Esophagus muscularis mucosa (tissue), 4 donors: ENCODE measurements around the gene CFAP126. TPM values are rescaled to one million over a fixed set of nuclear protein-coding genes. Genes with fewer than 3 reads are reported as not detected.
"Not testable (repeated sequence)": the region's sequence is repeated elsewhere in the genome, so short reads cannot be mapped to it uniquely, and the experiment has no call there.

ENCODE experiments used
- DNase-seq: peaks from one replicate; pipeline ENCODE4 v3.0.0-alpha.2; 2017; ENCODE audit errors: extremely low spot score
- H3K27ac ChIP-seq, 4 donors: fragments of 200-600 bp; sonication (generic); replicated peaks in 1 of 4; 1 replicate in 3 of 4; 2 replicates in 1 of 4; pipeline ENCODE4 v1.5.1; 2016 to 2019; ENCODE audit warnings: mild to moderate bottlenecking in 1 of 4
- H3K27me3 ChIP-seq, 4 donors: fragments of 200-600 bp; sonication (generic); one replicate each; pipeline versions ENCODE4 v1.5.1 to v1.6.0; 2016 to 2019
- H3K36me3 ChIP-seq, 4 donors: fragments of 200-600 bp; sonication (generic); one replicate each; pipeline ENCODE4 v1.5.1; 2016 to 2019
- H3K4me1 ChIP-seq, 4 donors: fragments of 200-600 bp; sonication (generic); one replicate each; pipeline ENCODE4 v1.5.1; 2016 to 2019
- H3K4me3 ChIP-seq, 4 donors: fragments of 200-600 bp; sonication (generic); 1 replicate in 2 of 4; 2 replicates in 2 of 4; pipeline ENCODE4 v1.5.1; 2016 to 2019; ENCODE audit warnings: mild to moderate bottlenecking in 4 of 4, moderate library complexity in 1 of 4
- H3K9me3 ChIP-seq, 4 donors: fragments of 200-600 bp; sonication (generic); 1 replicate in 3 of 4; 2 replicates in 1 of 4; pipeline ENCODE4 v1.5.1; 2016 to 2019
- EP300 ChIP-seq: sonication (generic); formaldehyde crosslinking; IDR thresholded peaks from one replicate; pipeline ENCODE4 v1.6.1; 2017; ENCODE audit warnings: antibody characterized with exemption
- POLR2A ChIP-seq: fragments of 450-650 bp; IDR thresholded peaks from one replicate; pipeline ENCODE4 v1.6.1; 2017; ENCODE audit warnings: antibody characterized with exemption, moderate library complexity, mild to moderate bottlenecking, low read depth
- POLR2AphosphoS5 ChIP-seq, 2 donors: sonication (generic); formaldehyde crosslinking; IDR thresholded peaks; one replicate each; pipeline ENCODE4 v1.6.1; 2017; ENCODE audit warnings: antibody characterized with exemption in 2 of 2
- WGBS: methylation state at CpG from one replicate; pipeline ENCODE4 v1.1.5; 2018; 5-methylcytosine and 5-hydroxymethylcytosine counted together
- intact Hi-C: fragments of 100-400 bp; cut with DNase I; formaldehyde crosslinking; loops from one replicate; pipeline ENCODE4 v1.15.1; 2023
- total RNA-seq, 4 donors: library from RNA; depleted of rRNA; stranded (reverse); fragments of >200 nt; gene quantifications; one replicate each; pipeline versions ENCODE4 v1.1.0 to v1.2.1, GENCODE V29; 2016
- TF ChIP-seq, protein P1 (sequence below), 3 experiments: fragments of 200-600 bp in 2 of 3; fragments of 450-650 bp in 1 of 3; sonication (generic) in 2 of 3; IDR thresholded peaks; one replicate each; pipeline ENCODE4 v1.5.1; 2017 to 2019; ENCODE audit warnings: antibody characterized with exemption in 3 of 3, mild to moderate bottlenecking in 2 of 3, moderate library complexity in 1 of 3

CFAP126 gene
- not detected for total RNA-seq

DNA sequence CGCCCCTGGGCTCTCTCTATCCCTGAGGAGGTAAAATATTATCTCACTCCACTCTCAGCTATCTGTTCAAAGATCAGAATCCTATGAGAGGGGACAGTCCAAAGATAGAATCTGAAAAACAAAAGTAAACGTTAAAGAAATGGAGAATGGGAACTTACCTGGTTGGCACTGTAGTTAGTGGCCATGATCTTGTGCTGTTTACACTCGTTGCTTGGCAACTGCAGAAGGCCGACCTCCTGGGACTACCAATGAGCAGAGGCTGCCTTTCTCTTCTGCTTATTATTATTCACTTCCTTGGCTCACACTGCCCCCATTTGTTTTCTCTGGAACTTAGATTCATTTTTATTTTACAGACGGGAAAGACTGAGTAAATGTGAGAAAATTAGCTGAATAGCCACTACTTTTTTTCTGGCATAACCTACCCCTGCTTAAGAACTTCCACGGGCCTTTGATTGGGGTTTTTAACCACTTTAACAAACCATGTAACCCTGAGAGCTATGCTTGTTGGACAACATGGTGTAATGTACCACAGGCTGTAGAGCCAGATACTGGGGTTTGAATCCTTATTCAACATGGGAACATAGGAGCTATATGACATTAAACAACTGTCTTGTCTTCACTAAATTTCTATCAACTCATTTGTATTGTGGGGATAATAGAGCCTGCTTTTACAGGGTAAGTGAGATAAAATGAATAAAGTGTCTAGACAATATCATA, at the start of gene CFAP126:
Gene CFAP126 (minus strand): TSS at position 193 of the 717 bp plus-strand sequence. CDS start 8 bp downstream, at position 185.
- intact Hi-C loops: loop anchor here (5.0 kb wide), 1 partner anchor 41 kb away; no protein-coding TSS in a partner anchor
- Histone ChIP-seq H3K9me3 (no peaks in the 10 kb centered on the region), H3K27ac (peak within 1 kb of the TSS; percentile 5 to 64 (median 50)), H3K27me3 (no peaks in the 10 kb centered on the region), H3K4me3 (no peak within 1 kb of the TSS), H3K4me1 (peaks cover 5 to 9% (median 9%) of the 10 kb centered on the region in 4 donors), H3K36me3 (peaks cover 0 to 39% (median 30%) of the 10 kb centered on the region in 4 donors)
- 24% methylated on average over 6 of the region's 6 CpGs for WGBS
- DNase-seq: no peak
- no peak for TF ChIP-seq EP300
- TF ChIP-seq, protein P1, sequence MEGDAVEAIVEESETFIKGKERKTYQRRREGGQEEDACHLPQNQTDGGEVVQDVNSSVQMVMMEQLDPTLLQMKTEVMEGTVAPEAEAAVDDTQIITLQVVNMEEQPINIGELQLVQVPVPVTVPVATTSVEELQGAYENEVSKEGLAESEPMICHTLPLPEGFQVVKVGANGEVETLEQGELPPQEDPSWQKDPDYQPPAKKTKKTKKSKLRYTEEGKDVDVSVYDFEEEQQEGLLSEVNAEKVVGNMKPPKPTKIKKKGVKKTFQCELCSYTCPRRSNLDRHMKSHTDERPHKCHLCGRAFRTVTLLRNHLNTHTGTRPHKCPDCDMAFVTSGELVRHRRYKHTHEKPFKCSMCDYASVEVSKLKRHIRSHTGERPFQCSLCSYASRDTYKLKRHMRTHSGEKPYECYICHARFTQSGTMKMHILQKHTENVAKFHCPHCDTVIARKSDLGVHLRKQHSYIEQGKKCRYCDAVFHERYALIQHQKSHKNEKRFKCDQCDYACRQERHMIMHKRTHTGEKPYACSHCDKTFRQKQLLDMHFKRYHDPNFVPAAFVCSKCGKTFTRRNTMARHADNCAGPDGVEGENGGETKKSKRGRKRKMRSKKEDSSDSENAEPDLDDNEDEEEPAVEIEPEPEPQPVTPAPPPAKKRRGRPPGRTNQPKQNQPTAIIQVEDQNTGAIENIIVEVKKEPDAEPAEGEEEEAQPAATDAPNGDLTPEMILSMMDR (IDR thresholded peaks at IDR 0.05): peak; percentile 19 to 33 (median 27)
- TF ChIP-seq POLR2AphosphoS5 (IDR thresholded peaks at IDR 0.05): peak in 1 of 2 donors; percentile 32
- no peak for TF ChIP-seq POLR2A

DNA sequence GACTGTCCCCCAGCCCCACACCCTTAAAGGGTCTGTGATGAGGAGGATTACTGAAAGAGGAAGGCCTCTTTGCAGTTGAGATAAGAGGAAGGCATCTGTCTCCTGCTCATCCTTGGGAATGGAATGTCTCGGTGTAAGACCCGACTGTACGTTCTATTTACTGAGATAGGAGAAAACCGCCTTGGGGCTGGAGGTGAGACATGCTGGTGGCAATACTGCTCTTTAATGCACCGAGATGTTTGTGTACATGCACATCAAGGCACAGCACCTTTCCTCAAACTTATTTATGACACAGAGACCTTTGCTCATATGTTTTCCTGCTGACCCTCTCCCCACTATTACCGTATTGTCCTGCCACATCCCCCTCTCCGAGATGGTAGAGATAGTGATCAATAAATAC, 45.4 kb upstream of the CFAP126 start:
- intact Hi-C loops: not testable (repeated sequence)
- 94% methylated on average over 7 of the region's 7 CpGs for WGBS

GRCh38 chr1:161410636-161410970, 42.9 kb upstream of the CFAP126 start:
- H3K27ac ChIP-seq, H3K9me3 ChIP-seq, H3K36me3 ChIP-seq, H3K4me3 ChIP-seq, H3K27me3 ChIP-seq, intact Hi-C loops, DNase-seq: not testable (repeated sequence)
- 85% methylated on average over 4 of the region's 4 CpGs for WGBS
- H3K4me1 ChIP-seq: peaks cover 0 to 13% (median 0%) of the 10 kb centered on the region in 4 donors

More for the DNA sequence above, 45.4 kb upstream of the CFAP126 start:
- not testable (repeated sequence) for DNase-seq, H3K4me3 ChIP-seq, H3K9me3 ChIP-seq, H3K27me3 ChIP-seq, H3K36me3 ChIP-seq, H3K27ac ChIP-seq
- peaks cover 0 to 12% (median 0%) of the 10 kb centered on the region in 4 donors for H3K4me1 ChIP-seq

DNA sequence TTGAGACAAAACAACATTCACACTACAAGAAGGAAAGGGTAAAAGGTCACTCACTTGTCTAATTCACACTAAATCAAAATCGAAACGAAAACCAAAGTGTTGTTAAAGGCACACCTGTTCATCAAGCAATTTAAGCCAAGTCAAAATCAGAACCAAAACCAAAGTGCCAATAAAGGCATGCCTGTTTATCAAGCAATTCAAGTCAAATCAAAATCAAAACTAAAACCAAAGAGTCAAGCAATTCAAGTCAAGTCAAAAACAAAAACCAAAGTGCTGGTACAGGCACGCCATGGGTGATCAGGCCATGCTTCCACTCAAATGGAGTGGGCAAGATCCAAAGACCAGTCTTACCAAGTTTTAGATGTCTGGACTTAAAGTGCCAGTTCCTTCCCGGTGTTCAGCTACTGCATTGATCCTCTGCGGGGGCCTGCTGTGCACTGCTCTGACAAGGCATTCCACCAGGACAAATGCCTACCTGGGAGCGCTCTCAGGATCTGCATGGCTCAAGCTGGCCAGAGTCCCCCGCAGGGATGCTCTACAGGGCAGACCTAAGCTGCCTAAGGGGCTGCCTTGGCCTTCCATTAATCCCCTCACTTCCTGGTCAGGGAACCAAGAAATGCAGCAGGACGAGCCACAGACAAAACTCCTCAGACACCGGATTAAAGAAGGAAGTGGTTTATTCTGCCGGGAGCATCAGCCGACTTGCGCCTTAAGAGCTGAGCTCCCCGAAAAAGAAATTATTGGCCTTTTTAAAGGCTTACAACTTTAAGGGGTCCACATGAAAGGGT, 42.4 kb upstream of the CFAP126 start:
- H3K9me3 ChIP-seq, H3K27ac ChIP-seq, H3K36me3 ChIP-seq, DNase-seq, H3K27me3 ChIP-seq, H3K4me3 ChIP-seq, intact Hi-C loops: not testable (repeated sequence)
- 82% methylated on average over 11 of the region's 13 CpGs for WGBS
- H3K4me1 ChIP-seq: peaks cover 0 to 13% (median 0%) of the 10 kb centered on the region in 4 donors

DNA sequence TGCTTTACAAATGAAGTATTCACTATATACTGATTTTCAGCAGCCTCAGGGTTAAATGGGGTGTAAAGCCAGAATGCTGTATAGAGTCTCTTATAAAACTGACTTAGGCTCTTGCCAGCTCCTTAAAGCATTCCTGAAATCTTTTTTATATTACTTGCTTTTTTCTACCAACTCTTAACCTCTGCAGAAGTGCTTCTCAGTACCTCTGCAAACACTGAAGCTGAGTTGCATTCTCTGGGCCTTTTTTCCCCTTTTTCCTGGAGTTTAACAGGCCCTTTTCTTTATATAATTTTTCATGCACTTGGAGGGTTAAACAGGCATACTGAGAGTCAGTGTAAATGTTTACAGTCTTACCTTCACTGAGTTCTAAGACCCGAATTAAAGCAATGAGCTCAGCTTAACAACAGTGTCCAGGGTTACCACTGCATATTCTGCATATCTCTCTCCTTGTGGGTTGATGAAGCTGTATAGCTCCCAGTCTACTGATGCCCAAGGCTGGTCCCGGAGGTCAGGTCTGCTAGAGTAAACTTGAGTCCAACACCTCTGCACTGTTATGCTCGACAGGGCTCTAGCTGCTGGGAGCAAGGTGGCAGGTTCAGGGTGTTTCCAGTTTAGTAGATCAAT, 40.9 kb upstream of the CFAP126 start:
- DNase-seq: no peak
- Histone ChIP-seq H3K4me1 (peaks cover 0 to 13% (median 0%) of the 10 kb centered on the region in 4 donors), H3K27ac (no peak overlapping the region), H3K36me3 (peaks cover 0 to 5% (median 0%) of the 10 kb centered on the region in 4 donors), H3K27me3 (peaks cover 0 to 6% (median 0%) of the 10 kb centered on the region in 4 donors), H3K4me3 (no peak overlapping the region), H3K9me3 (no peaks in the 10 kb centered on the region)
- intact Hi-C loops: no loop called here
- 55% methylated on average over 3 of the region's 3 CpGs for WGBS
- no peak for TF ChIP-seq POLR2A
- TF ChIP-seq EP300: no peak
- TF ChIP-seq, protein P1 (IDR thresholded peaks at IDR 0.05): no peak
- no peak for TF ChIP-seq POLR2AphosphoS5 (IDR thresholded peaks at IDR 0.05)

DNA sequence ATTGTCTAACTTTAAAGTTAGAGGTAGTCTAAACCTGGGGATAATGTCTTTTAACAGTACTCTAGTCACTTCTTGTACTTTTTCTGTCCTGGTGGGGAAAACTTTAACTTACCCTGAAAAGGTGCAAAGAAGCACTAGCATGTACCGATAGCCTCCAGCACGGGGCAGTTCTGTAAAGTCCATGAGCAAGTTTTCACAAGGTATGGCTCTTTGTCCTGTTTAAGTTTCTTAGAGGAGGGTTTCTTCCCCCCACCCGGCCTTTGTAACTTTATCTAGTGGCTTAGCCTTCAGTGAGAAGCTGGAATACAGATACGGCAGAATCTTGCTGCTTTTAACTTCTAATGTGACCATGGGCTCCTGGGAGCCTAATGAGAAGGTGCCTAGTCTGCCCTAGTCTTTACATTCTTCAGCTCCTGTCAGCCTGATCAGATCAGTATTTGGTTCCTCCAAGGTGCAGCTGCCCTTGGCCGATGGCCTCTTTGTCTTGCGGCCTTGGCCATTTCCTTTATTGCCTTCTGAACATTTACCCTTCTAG, 39.8 kb upstream of the CFAP126 start:
- WGBS: 88% methylated on average over 6 of the region's 6 CpGs
- TF ChIP-seq POLR2AphosphoS5 (IDR thresholded peaks at IDR 0.05) (no peak), POLR2A (no peak), EP300 (no peak)
- TF ChIP-seq, protein P1 (IDR thresholded peaks at IDR 0.05): no peak
- Histone ChIP-seq H3K27ac (no peak overlapping the region), H3K36me3 (peaks cover 0 to 5% (median 0%) of the 10 kb centered on the region in 4 donors), H3K4me3 (no peak overlapping the region), H3K4me1 (peaks cover 0 to 13% (median 0%) of the 10 kb centered on the region in 4 donors), H3K9me3 (no peaks in the 10 kb centered on the region), H3K27me3 (peaks cover 0 to 6% (median 0%) of the 10 kb centered on the region in 4 donors)
- intact Hi-C loops: no loop called here
- DNase-seq: no peak

DNA sequence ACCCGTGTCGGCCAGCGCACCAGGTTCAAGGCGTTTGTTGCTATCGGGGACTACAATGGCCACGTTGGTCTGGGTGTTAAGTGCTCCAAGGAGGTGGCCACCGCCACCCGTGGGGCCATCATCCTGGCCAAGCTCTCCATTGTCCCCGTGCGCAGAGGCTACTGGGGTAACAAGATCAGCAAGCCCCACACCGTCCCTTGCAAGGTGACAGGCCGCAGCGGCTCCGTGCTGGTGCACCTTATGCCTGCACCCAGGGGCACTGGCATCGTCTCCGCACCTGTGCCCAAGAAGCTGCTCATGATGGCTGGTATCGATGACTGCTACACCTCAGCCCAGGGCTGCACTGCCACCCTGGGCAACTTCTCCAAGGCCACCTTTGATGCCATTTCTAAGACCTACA, 38.9 kb upstream of the CFAP126 start:
- H3K9me3 ChIP-seq, intact Hi-C loops, H3K27ac ChIP-seq, H3K36me3 ChIP-seq, H3K4me3 ChIP-seq, DNase-seq, H3K27me3 ChIP-seq: not testable (repeated sequence)
- H3K4me1 ChIP-seq: peaks cover 0 to 13% (median 0%) of the 10 kb centered on the region in 4 donors
- 100% methylated on average over 1 of the region's 17 CpGs for WGBS
